Small intestine (tissue), 7 donors: Measurements from ENCODE around the gene DDX20. TPM values are rescaled to one million over a fixed set of nuclear protein-coding genes. Genes with fewer than 3 reads are reported as not detected.
"Not testable (repeated sequence)": the region's sequence is repeated elsewhere in the genome, so short reads cannot be mapped to it uniquely, and the experiment has no call there.

Source experiments
- DNase-seq, 2 donors: peaks; one replicate each; pipeline versions ENCODE4 v3.0.0 to v3.0.0-alpha.2; 2013
- FAIRE-seq: peaks from 2 replicates; lab custom pipeline; 2012; peaks lifted over from hg19 to GRCh38; lab: Jason Lieb, UNC
- H3K27ac ChIP-seq, 3 donors: one replicate each; pipeline ENCODE4 v1.5.1; 2013; ENCODE audit warnings: low read length in 2 of 3, mild to moderate bottlenecking in 2 of 3, control low read depth in 1 of 3, inconsistent platforms in 1 of 3, low read depth in 1 of 3, moderate library complexity in 1 of 3
- H3K27me3 ChIP-seq, 3 donors: one replicate each; pipeline ENCODE4 v1.6.1; 2013; ENCODE audit warnings: low read length in 3 of 3, inconsistent platforms in 1 of 3; ENCODE audit not compliant: control insufficient read depth in 3 of 3, insufficient read depth in 3 of 3
- H3K36me3 ChIP-seq, 3 donors: one replicate each; pipeline ENCODE4 v1.6.1; 2013; ENCODE audit warnings: low read length in 3 of 3, inconsistent platforms in 1 of 3, low read depth in 1 of 3, mild to moderate bottlenecking in 1 of 3, moderate library complexity in 1 of 3; ENCODE audit not compliant: control insufficient read depth in 3 of 3, insufficient read depth in 2 of 3
- H3K4me1 ChIP-seq, 3 donors: one replicate each; pipeline ENCODE4 v1.6.1; 2013; ENCODE audit warnings: low read length in 2 of 3, inconsistent platforms in 1 of 3, low read depth in 1 of 3, mild to moderate bottlenecking in 1 of 3, moderate library complexity in 1 of 3; ENCODE audit not compliant: control insufficient read depth in 3 of 3, insufficient read depth in 2 of 3
- H3K4me3 ChIP-seq, 3 donors: one replicate each; pipeline ENCODE4 v1.5.1; 2013; ENCODE audit warnings: low read length in 3 of 3, control low read depth in 1 of 3, inconsistent platforms in 1 of 3, low read depth in 1 of 3, mild to moderate bottlenecking in 1 of 3, moderate library complexity in 1 of 3
- H3K9me3 ChIP-seq, 2 donors: one replicate each; pipeline ENCODE4 v1.6.1; 2013; ENCODE audit warnings: low read depth in 1 of 2, low read length in 1 of 2; ENCODE audit not compliant: control insufficient read depth in 2 of 2, insufficient read depth in 1 of 2
- WGBS, 3 donors: extraction: QIAGEN DNeasy Blood & Tissue Kit; methylation state at CpG; one replicate each; pipeline ENCODE4 v1.1.7; 2013; 5-methylcytosine and 5-hydroxymethylcytosine counted together
- polyA plus RNA-seq, 4 donors: library from polyadenylated mRNA; stranded (reverse) in 3 of 4; unstranded in 1 of 4; fragments of 200-250 nt in 3 of 4; fragments of 120-200 nt in 1 of 4; gene quantifications; one replicate each; pipeline versions ENCODE4 v1.2.1 to v1.2.3, GENCODE V29; 2013
- donor health status: healthy with polysubstance abuse.
- donor health status: control.
- donor health status: control.
- donor health status: Bipolar disorder and iron deficiency.
- donor health status: healthy.

Gene DDX20
- polyA plus RNA-seq, 4 donors: 3.0 to 12.5 (median 4.9) TPM

DNA sequence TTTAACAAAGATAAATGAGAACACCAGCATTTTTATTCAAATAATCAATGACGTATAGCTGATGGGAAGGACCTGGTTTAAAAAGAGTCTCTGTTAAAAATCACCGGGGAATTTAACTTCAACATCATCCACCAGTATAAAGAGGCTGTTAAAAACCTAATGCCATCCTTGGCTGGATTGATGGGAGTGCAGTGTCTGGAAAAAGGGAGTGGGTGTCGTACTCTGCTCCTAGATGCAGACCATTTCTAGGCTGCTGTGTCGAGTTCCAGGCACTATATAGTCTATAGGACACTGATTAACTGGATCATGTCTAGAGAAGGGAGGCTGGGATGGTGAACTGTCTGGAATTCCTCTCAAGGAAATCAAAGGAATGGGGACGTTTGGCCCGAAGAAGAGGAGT is 36.1 kb downstream of the DDX20 start:
- FAIRE-seq (no peak), DNase-seq (no peak)
- H3K36me3 ChIP-seq: no peaks in the 10 kb centered on the region
- H3K27me3 ChIP-seq: no peaks in the 10 kb centered on the region
- WGBS, 3 donors: 68 to 73% (median 69%) methylated on average over 6 of the region's 6 CpGs
- no peaks in the 10 kb centered on the region for H3K4me1 ChIP-seq
- H3K4me3 ChIP-seq: no peak overlapping the region
- no peak overlapping the region for H3K27ac ChIP-seq
- no peaks in the 10 kb centered on the region for H3K9me3 ChIP-seq

DNA sequence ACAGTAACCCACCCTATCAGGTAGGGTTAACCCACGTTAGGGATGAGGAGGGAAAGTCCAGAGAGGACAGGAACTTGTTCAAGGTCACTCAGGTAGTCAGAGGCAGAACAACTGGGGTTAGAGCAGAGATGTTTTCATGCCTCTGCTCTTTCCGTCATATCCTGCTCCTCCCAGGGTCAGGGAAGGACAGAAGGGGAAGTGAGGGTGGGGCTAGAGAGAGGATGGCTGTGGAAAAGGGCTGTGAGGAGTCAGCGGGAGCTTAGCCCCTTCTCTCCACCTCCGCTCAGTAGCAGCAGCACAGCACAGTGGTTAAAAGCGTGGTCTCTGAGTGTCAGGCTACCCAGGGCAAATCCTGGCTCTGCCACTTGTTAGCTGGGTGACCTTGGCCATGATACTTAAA is 36.5 kb downstream of the DDX20 start:
- WGBS, 3 donors: 41 to 51% (median 45%) methylated on average over 5 of the region's 5 CpGs
- Histone ChIP-seq H3K4me1 (no peaks in the 10 kb centered on the region), H3K27ac (no peak overlapping the region), H3K27me3 (no peaks in the 10 kb centered on the region), H3K36me3 (no peaks in the 10 kb centered on the region), H3K9me3 (no peaks in the 10 kb centered on the region), H3K4me3 (no peak overlapping the region)
- FAIRE-seq (no peak), DNase-seq (no peak)

DNA sequence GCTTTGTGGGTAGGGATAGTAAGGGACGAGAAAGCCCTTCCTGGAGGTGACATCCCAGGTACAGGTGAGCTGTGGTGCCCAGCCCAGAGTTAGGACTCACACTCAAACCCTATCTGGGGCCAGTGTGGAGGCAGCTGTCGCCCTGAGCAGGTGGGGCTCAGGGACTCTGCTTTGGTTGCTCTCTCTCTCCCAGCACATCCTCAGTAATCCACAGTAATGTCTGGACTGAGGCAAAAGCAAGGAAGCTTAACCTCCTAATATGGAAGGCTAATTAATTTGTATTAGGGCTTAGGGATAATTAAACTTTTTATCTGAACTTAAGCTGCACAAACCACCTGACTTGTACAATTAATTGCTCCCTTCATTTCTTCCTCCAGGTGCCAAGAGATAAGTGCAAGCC is 38.2 kb downstream of the DDX20 start:
- H3K27me3 ChIP-seq: peaks cover 0 to 3% (median 0%) of the 10 kb centered on the region in 3 donors
- FAIRE-seq: no peak
- H3K27ac ChIP-seq: no peak overlapping the region
- H3K4me3 ChIP-seq: no peak overlapping the region
- no peaks in the 10 kb centered on the region for H3K4me1 ChIP-seq
- no peaks in the 10 kb centered on the region for H3K36me3 ChIP-seq
- no peaks in the 10 kb centered on the region for H3K9me3 ChIP-seq
- 19 to 38% (median 32%) methylated on average over 2 of the region's 2 CpGs for WGBS, 3 donors
- no peak for DNase-seq

DNA sequence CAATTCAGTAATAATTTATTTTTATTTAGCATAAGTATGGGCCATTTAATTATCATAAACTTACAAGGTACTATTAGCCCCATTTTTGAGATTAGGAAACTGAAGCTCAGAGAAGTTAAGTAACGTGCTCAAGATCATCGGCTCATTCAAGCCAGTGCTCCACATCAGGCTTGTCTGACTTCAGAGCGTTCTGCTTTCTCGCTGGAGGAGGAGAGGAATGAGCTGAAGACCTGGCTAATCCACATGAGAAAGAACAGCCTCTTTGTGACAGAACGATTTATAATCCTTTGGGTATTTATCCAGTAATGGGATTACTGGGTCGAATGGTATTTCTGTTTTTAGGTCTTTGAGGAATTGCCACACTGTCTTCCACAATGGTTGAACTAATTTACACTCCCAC is 39.7 kb downstream of the DDX20 start:
- H3K27me3 ChIP-seq: peaks cover 0 to 3% (median 0%) of the 10 kb centered on the region in 3 donors
- FAIRE-seq: no peak
- H3K4me3 ChIP-seq: no peak overlapping the region
- H3K27ac ChIP-seq: no peak overlapping the region
- DNase-seq: no peak
- no peaks in the 10 kb centered on the region for H3K4me1 ChIP-seq
- WGBS, 3 donors: 77 to 83% (median 79%) methylated on average over 6 of the region's 6 CpGs
- H3K36me3 ChIP-seq: no peaks in the 10 kb centered on the region
- H3K9me3 ChIP-seq: no peaks in the 10 kb centered on the region

DNA sequence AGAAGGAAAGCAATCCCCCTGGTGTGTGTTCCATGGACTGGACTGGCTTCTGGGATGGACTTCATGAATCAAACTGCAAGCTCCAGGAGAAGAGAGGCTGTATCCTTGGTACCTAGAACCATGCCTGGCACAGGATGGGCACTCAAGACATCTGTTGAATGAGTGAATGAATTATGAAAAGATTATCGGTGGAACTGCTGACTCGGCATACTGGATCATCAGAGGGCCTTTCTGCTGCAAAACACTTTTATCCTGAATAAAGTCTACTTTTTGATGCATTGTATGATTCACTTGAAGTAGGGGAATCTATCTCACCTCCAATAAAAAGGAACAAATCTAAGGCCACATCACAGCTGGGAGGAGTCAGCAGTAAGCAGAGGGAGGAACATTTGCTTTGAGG is 42.9 kb downstream of the DDX20 start:
- 94 to 98% (median 96%) methylated on average over 2 of the region's 2 CpGs for WGBS, 3 donors
- H3K27me3 ChIP-seq: peaks cover 0 to 3% (median 0%) of the 10 kb centered on the region in 3 donors
- H3K36me3 ChIP-seq: no peaks in the 10 kb centered on the region
- H3K9me3 ChIP-seq: no peaks in the 10 kb centered on the region
- no peak for FAIRE-seq
- no peaks in the 10 kb centered on the region for H3K4me1 ChIP-seq
- no peak overlapping the region for H3K27ac ChIP-seq
- no peak for DNase-seq
- H3K4me3 ChIP-seq: no peak overlapping the region

DNA sequence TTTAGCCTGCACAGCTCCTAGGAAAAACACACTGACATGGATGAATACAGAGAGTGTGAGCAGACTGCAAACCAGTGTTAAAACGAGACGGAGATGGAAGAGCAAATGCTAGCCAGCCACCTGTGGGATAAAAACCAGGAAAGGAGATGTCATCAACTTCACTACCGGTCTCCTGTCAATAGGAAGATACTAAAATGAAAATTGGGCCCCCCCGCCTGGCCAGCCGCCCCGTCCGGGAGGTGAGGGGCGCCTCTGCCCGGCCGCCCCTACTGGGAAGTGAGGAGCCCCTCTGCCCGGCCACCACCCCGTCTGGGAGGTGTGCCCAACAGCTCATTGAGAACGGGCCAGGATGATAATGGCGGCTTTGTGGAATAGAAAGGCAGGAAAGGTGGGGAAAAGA is 44.0 kb downstream of the DDX20 start:
- H3K27me3 ChIP-seq, H3K27ac ChIP-seq, H3K4me1 ChIP-seq, H3K4me3 ChIP-seq, H3K9me3 ChIP-seq, DNase-seq, FAIRE-seq, H3K36me3 ChIP-seq: not testable (repeated sequence)
- 92 to 94% (median 94%) methylated on average over 10 to 14 of the region's 14 CpGs for WGBS, 3 donors

DNA sequence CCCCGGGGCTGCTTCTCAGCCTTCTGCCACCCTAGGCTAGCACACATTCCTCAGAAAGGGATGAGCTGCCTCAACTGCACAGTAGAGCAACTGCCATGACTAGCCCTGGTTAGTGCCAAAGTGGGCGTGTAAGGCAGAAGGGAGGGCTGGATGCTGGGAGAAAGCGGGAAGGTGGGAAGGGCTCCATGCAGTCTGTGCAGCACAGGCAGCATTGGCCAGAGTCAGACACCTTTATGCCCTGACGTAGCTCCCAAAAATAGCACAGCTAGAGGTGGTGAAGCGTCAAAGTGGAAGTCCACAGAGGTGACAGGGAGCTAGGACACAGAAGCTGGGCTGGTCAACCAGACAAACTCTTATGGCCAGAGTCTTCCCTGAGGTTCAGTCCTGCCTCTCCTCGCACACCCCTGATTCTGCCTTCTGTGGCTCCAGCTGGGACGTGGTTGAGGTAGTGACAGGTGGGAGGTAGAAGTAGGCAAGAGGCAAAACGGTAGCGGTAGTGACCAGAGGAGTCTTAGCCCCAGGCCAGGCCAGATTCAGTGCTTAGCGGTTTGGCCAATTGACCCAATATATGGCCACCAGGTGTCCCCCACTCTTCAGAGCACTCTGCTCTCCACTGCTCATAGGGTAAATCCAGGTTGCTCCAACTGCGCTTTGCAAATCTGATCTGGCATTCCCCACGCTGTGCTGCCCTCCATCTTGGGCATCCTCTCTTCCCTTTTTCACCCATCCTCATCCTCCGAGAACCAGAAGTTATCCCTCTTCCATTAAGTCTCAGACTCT is 45.6 kb downstream of the DDX20 start:
- no peak for FAIRE-seq
- H3K4me1 ChIP-seq: no peaks in the 10 kb centered on the region
- WGBS, 3 donors: 79 to 83% (median 81%) methylated on average over 13 of the region's 13 CpGs
- H3K9me3 ChIP-seq: no peaks in the 10 kb centered on the region
- DNase-seq: no peak
- H3K27ac ChIP-seq: no peak overlapping the region
- H3K36me3 ChIP-seq: no peaks in the 10 kb centered on the region
- H3K27me3 ChIP-seq: peaks cover 0 to 5% (median 0%) of the 10 kb centered on the region in 3 donors
- H3K4me3 ChIP-seq: no peak overlapping the region

DNA sequence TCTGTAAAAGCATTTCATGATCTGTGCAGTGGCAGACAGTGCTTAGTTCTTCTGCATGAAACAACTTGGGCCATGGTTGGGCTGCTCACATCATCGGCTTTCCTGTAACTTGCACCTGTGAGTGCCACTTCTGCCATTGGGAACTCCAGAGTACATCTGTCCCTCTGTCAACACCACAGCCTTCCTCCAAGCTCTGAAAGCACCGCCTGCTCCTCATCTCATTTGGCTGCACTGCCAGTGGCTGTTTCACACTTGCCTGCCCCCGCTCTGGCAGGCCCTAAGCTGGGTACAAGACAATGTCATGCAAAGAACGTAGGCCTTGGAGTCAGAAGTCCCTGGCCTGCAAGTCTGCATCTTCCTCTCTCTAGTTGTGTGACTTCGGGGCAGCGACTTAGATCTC is 46.4 kb downstream of the DDX20 start:
- Histone ChIP-seq H3K27ac (no peak overlapping the region), H3K4me3 (no peak overlapping the region), H3K36me3 (no peaks in the 10 kb centered on the region), H3K9me3 (no peaks in the 10 kb centered on the region), H3K4me1 (no peaks in the 10 kb centered on the region), H3K27me3 (peaks cover 0 to 5% (median 0%) of the 10 kb centered on the region in 3 donors)
- no peak for FAIRE-seq
- 81 to 90% (median 88%) methylated on average over 6 of the region's 6 CpGs for WGBS, 3 donors
- DNase-seq: no peak

DNA sequence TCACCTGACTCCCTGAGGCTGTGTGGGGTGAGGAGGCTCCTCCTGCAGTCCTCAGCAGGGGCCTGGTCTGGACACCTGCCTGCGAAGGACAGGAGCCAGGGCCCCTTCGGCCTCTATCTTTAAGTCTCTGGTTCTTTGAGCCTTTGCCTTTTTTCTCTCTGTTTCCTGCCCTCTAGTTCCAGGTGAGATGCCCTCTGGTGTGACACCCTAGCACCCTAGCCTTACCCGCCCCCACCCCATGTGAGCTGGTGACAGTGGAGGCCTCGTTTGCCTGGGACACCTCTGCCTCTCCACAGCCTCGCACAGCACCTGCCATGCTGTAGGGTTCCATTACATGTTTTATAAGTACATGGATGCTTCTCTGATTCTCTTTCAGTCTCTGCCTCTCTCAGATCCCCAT is 47.3 kb downstream of the DDX20 start:
- Histone ChIP-seq H3K9me3 (no peaks in the 10 kb centered on the region), H3K27ac (no peak overlapping the region), H3K27me3 (peaks cover 0 to 5% (median 0%) of the 10 kb centered on the region in 3 donors), H3K4me1 (no peaks in the 10 kb centered on the region), H3K4me3 (no peak overlapping the region), H3K36me3 (no peaks in the 10 kb centered on the region)
- DNase-seq (no peak), FAIRE-seq (no peak)
- WGBS, 3 donors: 83 to 87% (median 85%) methylated on average over 5 of the region's 5 CpGs
